ENCODE data around the gene ZNF385B. TPM values are rescaled to one million over a fixed set of nuclear protein-coding genes. Genes with fewer than 3 reads are reported as not detected.

Gene ZNF385B
- total and polyA plus RNA-seq, 9 of the 15 experiments (the other 6 are each of a cell fraction or from before 2014, with no cell fraction given) = 0.50 TPM; not detected in 8

DNA sequence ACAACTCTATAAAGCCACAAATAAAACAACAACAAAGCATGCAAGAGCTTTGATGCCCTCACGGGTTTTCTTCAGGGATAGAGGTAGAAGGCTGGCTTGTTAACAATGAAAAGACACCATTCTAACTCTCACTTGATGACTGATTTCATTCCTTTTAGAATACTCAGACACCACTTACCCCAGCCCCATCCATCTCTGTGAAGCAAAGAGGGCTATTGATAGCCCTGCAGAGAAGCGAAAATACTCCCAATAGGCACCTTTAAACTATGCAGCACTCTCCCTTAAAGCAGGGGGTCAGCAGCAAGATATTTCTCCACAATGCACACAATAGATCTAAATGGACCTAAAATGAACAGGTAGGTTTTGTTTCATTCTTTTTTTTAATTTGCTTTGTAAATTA is 35.1 kb downstream of the ZNF385B start:
- no TSS peak for BruUV-seq (replicated peaks)
- H3K9me1 ChIP-seq (ENCODE audit: control insufficient read depth, insufficient read depth, low read length) = no peaks in the 10 kb centered on the region
- H3K79me2 ChIP-seq (ENCODE audit: control insufficient read depth, insufficient read depth, low read length) = no peaks in the 10 kb centered on the region
- ATAC-seq (no peak), DNase-seq (ENCODE audit: extremely low read depth in 1 of 4, low spot score in 3 of 4) (no peak), FAIRE-seq (no peak)
- POLR2A ChIA-PET = interaction anchor here (1.4 kb wide), 1 partner anchor 11 kb away, joined by 4 read pairs; no protein-coding TSS in a partner anchor
- H3K9me3 ChIP-seq (replicated peaks; ENCODE audit: control insufficient read depth, insufficient read depth, low read depth, low read length) = no peaks in the 10 kb centered on the region
- no peak overlapping the region for H2AFZ ChIP-seq (ENCODE audit: low read depth, low read length)
- in situ Hi-C loops (cut with MboI) (no loop called here), intact Hi-C loops (cut with micrococcal nuclease) (no loop called here)
- no peak overlapping the region for H3K27ac ChIP-seq (ENCODE audit: extremely low read depth, low read depth, low read length)
- H3K4me1 ChIP-seq (replicated peaks in 1 of 2; ENCODE audit: control insufficient read depth in 2 of 2, insufficient read depth in 2 of 2, low read length in 2 of 2) = no peaks in the 10 kb centered on the region
- H3K4me2 ChIP-seq (ENCODE audit: insufficient read depth, low read length) = no peak overlapping the region
- TF ChIP-seq ZNF316 (IDR thresholded peaks at IDR 0.05) (no peak), SAFB (IDR thresholded peaks at IDR 0.05; ENCODE audit: borderline replicate concordance, low read depth, low read length) (no peak), RFX1 (IDR thresholded peaks at IDR 0.05) (no peak), CBX8 (IDR thresholded peaks at IDR 0.05; ENCODE audit: borderline replicate concordance, extremely low read depth, low read depth, low read length, poor library complexity, severe bottlenecking) (no peak), ZFP30 (CRISPR knock-in tag; IDR thresholded peaks at IDR 0.05; ENCODE audit: borderline replicate concordance) (no peak), E2F1 (CRISPR knock-in tag; IDR thresholded peaks at IDR 0.05) (no peak), ZNF277 (CRISPR knock-in tag; IDR thresholded peaks at IDR 0.05; ENCODE audit: borderline replicate concordance) (no peak), NR1H2 (CRISPR knock-in tag; IDR thresholded peaks at IDR 0.05) (no peak), ATF1 (CRISPR knock-in tag; IDR thresholded peaks at IDR 0.05) (no peak), ATF1 (tag; IDR thresholded peaks at IDR 0.05) (no peak), FOXK1 (CRISPR knock-in tag; IDR thresholded peaks at IDR 0.05; ENCODE audit: borderline replicate concordance) (no peak), AFF1 (IDR thresholded peaks at IDR 0.05; ENCODE audit: low read depth in 1 of 2, partially characterized antibody in 2 of 2) (no peak), NFE2 (IDR thresholded peaks at IDR 0.05; ENCODE audit: low read depth) (no peak), HCFC1 (IDR thresholded peaks at IDR 0.05; ENCODE audit: low read depth, low read length) (no peak)
- TF ChIP-seq, protein P1, sequence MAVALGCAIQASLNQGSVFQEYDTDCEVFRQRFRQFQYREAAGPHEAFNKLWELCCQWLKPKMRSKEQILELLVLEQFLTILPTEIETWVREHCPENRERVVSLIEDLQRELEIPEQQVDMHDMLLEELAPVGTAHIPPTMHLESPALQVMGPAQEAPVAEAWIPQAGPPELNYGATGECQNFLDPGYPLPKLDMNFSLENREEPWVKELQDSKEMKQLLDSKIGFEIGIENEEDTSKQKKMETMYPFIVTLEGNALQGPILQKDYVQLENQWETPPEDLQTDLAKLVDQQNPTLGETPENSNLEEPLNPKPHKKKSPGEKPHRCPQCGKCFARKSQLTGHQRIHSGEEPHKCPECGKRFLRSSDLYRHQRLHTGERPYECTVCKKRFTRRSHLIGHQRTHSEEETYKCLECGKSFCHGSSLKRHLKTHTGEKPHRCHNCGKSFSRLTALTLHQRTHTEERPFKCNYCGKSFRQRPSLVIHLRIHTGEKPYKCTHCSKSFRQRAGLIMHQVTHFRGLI (CRISPR knock-in tag; IDR thresholded peaks at IDR 0.05) = no peak
- no peak overlapping the region for H3K9ac ChIP-seq (ENCODE audit: insufficient read depth in 1 of 2, low read depth in 2 of 2, low read length in 2 of 2)
- H3K36me3 ChIP-seq (ENCODE audit: control insufficient read depth, insufficient read depth, low read length) = no peaks in the 10 kb centered on the region
- H4K20me1 ChIP-seq (replicated peaks; ENCODE audit: control insufficient read depth, insufficient read depth, low read length) = no peaks in the 10 kb centered on the region
- CTCF ChIA-PET (ENCODE audit: low intra/inter-chr PET ratio) = no interaction called here
- no peak overlapping the region for H3K4me3 ChIP-seq
- H3K27me3 ChIP-seq (ENCODE audit: control insufficient read depth in 2 of 2, insufficient read depth in 2 of 2, low read length in 2 of 2) = no peaks in the 10 kb centered on the region
- WGBS (ENCODE audit: insufficient coverage, low coverage, missing lambda C conversion rate) = 24% methylated on average over 2 of the region's 2 CpGs
